Activated CD8-positive, alpha-beta memory T cell treated with anti-CD3 and anti-CD28 coated beads, Interleukin-2, amount 50 U/mL, for 4 hours (primary cell): Measurements from ENCODE around the gene PIGO.

Experiments used
- DNase-seq: peaks from one replicate; pipeline ENCODE4 v3.0.0-alpha.2; 2020

PIGO gene

DNA sequence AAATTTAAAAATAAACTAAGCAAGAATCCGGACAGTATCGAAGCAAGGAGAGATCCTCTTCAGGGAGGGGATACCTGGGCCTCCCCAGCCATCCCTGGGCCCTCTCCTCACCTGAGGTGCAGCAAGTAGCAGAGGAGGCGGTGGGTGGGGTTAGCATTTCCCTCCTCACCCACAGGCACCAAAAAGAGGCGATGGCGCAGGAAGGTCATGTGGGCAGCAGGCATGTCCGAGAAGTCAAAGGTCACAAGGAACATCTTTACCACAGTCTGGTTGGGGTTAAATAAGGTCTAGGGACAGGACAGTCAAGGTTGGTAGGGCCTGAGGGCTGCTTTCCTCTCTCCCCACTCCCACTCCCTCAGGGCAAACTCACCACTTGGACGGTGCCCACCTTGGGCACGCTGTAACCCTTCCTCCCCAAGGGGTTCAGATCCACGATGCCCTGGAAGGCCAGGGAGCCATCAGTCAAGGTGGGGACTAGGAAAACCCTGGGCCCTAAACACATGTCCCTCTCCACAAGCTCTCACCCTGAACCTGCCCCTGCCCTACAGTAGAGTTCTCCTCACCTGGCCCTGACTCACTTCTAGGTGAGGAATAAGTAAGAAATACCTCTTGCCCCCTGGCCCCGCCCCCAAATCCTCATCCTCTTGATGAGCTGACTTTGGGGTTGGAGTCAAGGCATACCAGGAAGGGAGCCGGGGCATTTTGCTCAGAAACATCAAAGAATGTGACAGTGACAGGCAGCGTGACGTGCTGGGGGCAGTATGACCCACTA lies 9.4 kb upstream of the PIGO start:
- no peak for DNase-seq

GRCh38 chr9:35105126-35105525 lies 8.7 kb upstream of the PIGO start:
- no peak for DNase-seq

DNA sequence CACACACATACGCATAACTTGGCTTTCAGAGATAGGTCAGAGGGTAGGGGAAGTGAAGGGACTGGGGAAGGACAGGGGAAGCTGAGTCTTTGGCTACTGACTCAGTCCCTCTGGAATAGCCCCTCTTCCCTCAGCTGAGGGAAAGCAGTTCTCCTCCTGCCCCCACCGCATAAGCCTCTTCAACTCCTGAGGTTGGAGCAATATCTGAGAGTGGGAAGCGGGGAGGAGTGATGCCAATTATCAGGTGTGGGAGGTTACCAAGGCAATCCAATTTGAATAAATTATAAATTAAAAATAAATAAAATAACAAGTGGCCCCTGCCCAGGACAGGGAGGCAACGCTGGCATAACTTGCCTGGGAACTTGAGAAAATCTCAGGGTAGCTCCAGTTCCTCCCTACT lies 8.2 kb upstream of the PIGO start:
- no peak for DNase-seq

- DNase-seq, result no peak
Measured at GRCh38 chr9:35103660-35104191, 7.3 kb upstream of the PIGO start.

DNA sequence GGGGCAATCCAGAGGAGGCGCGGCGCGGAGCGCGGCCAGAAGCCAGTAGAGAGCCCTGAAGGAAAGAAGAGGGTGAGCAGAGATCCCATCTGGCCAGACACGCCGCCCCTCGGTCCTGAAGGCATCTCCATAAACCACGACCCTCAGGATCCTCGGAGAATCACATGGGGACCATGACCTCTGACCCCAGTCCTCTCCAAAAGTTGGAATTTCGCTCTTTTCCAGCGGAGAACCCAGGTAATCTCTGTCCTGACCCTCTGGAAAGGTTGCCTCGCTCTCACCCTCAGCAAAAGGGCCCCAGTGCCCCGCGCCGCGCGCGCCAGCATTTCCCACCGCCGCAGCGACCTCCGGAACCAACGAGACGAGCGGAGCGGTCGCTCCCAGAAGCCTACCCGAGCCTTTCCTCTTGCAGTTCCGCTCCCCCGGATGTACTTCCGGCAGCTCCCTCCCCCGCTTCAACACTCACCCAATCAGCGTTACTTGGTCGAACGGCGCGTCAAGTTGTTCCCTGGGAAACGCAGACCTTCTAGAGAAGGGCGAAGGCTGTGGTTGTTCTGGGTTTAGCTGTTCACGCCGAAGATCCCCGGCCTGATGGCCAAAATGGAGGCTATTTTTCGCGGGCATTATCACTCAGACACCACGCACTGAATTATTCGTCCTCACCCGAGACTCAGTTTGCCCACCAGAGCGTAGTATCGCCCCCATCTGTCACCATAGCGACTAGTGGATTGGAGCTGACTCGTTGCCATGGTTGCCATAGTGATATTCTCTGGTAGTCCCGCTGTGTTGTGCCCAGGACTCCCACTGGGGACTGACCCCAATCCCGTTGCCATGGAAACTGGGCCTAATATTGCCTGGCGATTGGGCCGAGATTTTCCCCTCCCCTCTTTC lies 6.6 kb upstream of the PIGO start, which contains the start of gene STOML2:
STOML2 (minus strand) TSS at position 363 of the 891 bp plus-strand sequence; CDS start at position 326, 37 bp downstream.
- DNase-seq, result peak; percentile 88

- no peak for DNase-seq
Measured at GRCh38 chr9:35102465-35102768, 6.0 kb upstream of the PIGO start.

- no peak for DNase-seq
Measured at GRCh38 chr9:35097573-35097972, 1.2 kb upstream of the PIGO start.

GRCh38 chr9:35091536-35091935 lies 4.9 kb downstream of the PIGO start:
- DNase-seq, result no peak

DNA sequence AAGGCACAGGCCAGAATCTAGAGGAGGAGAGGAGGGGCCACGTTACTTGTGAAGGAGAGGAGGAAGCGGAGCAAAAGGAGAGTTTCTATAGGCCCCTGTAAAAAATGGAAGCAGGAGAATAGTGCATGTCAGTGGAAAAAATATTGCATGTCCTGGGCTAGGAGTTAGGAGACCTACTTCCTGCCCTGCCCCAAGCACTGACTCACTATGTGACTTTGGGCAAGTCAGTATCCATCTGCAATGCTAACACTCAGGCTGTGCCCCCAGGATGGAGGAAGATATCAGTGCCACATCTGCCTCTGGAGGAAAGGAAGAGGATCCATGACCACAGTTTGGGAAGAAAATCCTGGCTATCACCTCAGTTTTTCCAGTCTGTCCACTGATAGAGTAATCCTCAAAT lies 7.0 kb downstream of the PIGO start:
- no peak for DNase-seq

DNA sequence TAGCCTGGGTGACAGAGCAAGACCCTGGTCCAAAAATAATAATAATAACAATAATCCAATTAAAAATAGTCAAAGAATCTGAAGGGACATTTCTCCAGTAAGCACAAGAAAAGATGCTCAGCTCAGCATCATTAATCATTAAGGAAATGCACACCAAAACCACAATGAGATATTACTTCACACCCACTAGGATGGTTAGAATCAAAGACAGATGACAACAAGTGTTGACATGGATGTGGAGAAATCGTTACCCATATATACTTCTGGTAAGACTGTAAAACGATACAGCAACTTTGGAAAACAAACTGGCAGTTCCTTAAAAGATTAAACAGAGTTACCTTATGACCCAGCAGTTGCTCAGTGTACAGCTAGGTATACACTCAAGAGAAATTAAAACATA lies 11.3 kb downstream of the PIGO start:
- DNase-seq, result no peak

DNA sequence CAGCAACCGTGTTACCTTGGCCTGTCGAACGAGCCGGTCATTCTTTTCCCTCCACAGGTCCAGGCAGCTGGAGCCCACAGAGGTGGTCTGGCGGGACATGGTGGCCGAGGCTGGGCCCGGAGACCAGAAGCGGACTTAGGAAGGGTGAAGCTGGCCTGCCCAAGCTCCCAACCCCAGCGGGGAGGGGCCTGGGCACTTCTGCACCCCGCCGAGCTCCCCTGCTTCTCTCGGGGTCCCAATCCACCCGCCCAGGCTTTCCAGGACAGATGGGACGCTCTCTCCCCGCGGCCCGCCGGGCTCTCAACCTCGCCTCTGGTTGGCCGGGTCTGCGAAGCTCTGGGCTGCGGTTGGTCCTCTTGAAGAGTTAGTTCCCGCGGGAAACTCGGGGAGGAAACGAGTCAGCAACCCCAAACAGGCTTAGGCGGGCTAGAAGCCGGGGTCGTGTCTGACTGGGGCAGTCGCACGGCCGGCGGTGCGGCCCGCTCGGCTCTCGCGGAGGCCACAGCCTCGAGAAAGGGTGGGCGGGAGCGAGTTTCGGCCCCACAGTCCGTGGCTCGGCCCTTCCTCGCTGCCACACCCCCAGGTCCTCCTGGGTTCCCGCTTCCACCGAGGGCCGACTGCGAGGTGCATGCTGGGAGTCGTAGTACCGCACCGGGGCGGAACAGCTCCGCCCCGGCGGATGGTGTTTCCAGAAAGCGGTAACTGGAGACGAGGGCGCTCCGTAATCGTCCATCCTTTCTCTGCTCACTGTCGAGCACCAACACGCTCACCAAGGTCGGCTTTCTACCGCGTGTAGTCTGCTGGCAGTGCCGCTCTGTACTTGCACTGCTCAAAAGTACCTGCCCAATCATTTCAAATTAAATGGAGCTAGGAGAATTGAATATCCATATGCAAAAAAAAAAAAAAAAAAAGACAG lies 16.7 kb downstream of the PIGO start, which contains the start of gene FANCG:
FANCG (minus strand) TSS at position 517 of the 916 bp plus-strand sequence; CDS start at position 99, 418 bp downstream.
- DNase-seq, result peak; percentile 80

GRCh38 chr9:35079041-35079425 lies 17.4 kb downstream of the PIGO start:
- DNase-seq, result no peak

GRCh38 chr9:35078066-35078465 lies 18.3 kb downstream of the PIGO start:
- DNase-seq, result no peak

DNA sequence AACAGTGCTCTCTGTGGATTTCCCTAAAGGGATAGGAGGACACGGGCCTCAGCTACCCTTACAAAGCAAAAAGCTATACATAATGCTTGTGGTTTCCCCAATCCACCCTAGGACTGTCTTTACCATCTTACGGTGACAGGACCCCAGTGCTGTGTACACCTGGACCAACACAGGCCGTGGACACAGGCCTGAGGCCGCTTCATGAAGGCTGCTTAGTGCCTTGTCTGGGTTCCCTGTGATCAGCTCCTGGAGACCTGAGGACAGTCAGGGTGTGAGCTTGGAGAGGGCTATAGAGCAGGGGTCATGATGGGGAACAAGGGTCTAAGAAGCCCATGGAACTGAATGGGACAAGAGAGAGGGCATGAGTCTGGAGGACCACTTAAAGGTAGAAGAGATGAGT lies 19.5 kb downstream of the PIGO start:
- DNase-seq, result no peak

GRCh38 chr9:35075358-35075757 lies 21.0 kb downstream of the PIGO start:
- no peak for DNase-seq

- no peak for DNase-seq
Measured at GRCh38 chr9:35074791-35075190, 21.6 kb downstream of the PIGO start.

GRCh38 chr9:35074141-35074540 lies 22.2 kb downstream of the PIGO start:
- no peak for DNase-seq

GRCh38 chr9:35073279-35073612 lies 23.1 kb downstream of the PIGO start:
- DNase-seq, result no peak

DNA sequence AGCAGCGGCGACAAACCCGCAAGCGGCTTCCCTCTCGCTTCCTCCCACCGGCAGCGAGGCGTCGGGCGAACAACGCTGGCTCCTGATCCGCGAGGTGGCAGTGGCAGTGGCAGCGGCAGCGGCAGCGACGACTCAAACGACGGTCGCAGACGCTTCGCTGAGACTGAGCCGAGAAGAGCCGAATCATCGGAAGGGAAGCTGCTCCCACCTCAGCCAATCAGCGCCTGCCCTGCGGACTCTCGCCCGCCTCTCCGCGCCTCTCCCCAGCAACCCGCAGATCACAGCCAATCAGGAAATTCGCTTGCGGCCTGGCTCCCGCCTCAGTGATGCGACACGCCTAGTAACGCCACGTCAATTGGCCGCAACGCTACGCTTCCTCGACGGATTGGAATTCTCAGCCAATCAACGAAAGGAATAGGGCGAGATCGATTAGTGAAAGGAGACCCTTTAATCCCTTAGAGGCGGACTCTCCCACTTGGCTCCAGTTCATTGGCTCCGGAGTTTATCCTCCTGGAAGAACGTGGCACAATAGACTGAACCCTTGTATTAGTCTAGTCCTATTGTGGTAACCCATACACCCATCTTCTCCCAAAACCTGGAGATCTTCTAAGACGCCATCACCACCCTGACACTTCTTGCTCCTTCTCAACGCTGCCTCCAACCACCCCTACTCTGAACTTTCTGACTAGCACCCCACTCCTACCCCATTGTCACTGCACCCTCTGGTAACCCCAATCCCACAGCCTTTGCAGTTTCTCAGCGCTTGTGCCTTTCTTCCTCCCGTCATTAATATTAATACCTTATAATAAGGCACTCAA lies 23.7 kb downstream of the PIGO start, which contains the start of gene VCP:
VCP (minus strand) TSS at position 165 of the 818 bp plus-strand sequence. CDS start 272 bp downstream, outside the sequence.
- peak; percentile 95 for DNase-seq

DNA sequence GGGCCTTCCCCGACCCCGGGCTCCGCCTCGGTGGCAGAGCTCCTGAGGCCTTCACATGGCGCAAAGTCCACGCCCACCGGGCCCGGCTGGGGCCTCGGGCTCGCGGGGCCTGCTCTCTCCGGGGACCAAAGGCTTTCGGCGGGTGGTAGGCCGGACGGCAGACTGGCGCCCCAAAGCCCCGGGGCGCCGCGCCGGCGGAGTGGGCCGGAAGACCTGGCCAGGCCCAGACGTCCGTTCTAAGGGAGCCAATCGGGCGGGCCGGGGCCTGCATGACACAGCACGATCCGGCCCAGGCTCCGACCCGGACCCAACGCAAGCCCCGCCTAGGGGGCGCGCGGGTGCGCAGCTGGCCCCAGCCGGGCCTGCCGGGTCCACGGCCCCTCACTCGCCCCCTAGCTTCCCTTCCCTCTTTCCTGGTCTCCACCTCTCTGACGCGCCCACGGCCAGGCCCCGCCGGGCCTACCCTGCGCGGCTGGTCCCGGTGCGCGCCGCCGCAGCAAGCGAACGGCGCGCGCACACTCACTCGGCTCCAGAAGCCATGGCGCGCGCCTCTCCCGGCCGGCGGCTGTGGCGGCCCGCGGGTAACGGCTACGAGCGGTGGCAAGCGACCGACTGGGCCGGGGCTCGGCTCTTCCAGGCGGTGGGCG lies 24.5 kb downstream of the PIGO start:
- DNase-seq, result peak; percentile 73
